CD8-positive, alpha-beta memory T cell (primary cell): Measurements from ENCODE around the gene GNAZ. TPM values are rescaled to one million over a fixed set of nuclear protein-coding genes. Genes with fewer than 3 reads are reported as not detected.

Source experiments
- CTCF ChIA-PET: fragments of 350-600 bp; sonication (Branson Sonifier 250); formaldehyde crosslinking; loops from one replicate; lab custom pipeline; 2021; ENCODE audit warnings: antibody characterized with exemption; lab: Charles Lee
- POLR2A ChIA-PET: fragments of 350-600 bp; sonication (Branson Sonifier 250); formaldehyde crosslinking; loops from one replicate; lab custom pipeline; 2021; ENCODE audit warnings: antibody characterized with exemption; lab: Charles Lee
- DNase-seq, 5 donors: peaks; one replicate each; pipeline versions ENCODE4 v3.0.0 to v3.0.0-alpha.2; 2020 to 2022; ENCODE audit warnings: mixed read lengths in 1 of 5
- H3K27ac ChIP-seq: one replicate; pipeline ENCODE4 v1.7.0; 2013; ENCODE audit warnings: low read depth, mild to moderate bottlenecking, low read length, moderate library complexity
- H3K27me3 ChIP-seq: 2 replicates; pipeline ENCODE4 v1.7.0; 2013; ENCODE audit warnings: low read length, mild to moderate bottlenecking; ENCODE audit not compliant: insufficient read depth, poor library complexity, severe bottlenecking
- H3K36me3 ChIP-seq: 2 replicates; pipeline ENCODE4 v1.7.0; 2013; ENCODE audit warnings: mild to moderate bottlenecking, low read length, moderate library complexity; ENCODE audit not compliant: insufficient read depth
- H3K4me1 ChIP-seq: 2 replicates; pipeline ENCODE4 v1.7.0; 2013; ENCODE audit warnings: mild to moderate bottlenecking, low read length, moderate library complexity; ENCODE audit not compliant: insufficient read depth
- H3K4me3 ChIP-seq: 2 replicates; pipeline ENCODE4 v1.7.0; 2013; ENCODE audit warnings: mild to moderate bottlenecking, low read length
- H3K9me3 ChIP-seq: 2 replicates; pipeline ENCODE4 v1.7.0; 2013; ENCODE audit warnings: mild to moderate bottlenecking, low read length
- H3K27ac Mint-ChIP-seq, 8 donors: one replicate each; pipeline ENCODE4 v1.8.0; 2020 to 2021; ENCODE audit warnings: mixed read lengths in 8 of 8, mild to moderate bottlenecking in 6 of 8, inconsistent platforms in 3 of 8, moderate library complexity in 3 of 8
- H3K27me3 Mint-ChIP-seq, 2 donors: one replicate each; pipeline ENCODE4 v1.8.0; 2020 to 2021; ENCODE audit warnings: mixed read lengths in 2 of 2, mild to moderate bottlenecking in 1 of 2, moderate library complexity in 1 of 2
- H3K36me3 Mint-ChIP-seq, 3 donors: one replicate each; pipeline ENCODE4 v1.8.0; 2020 to 2021; ENCODE audit warnings: mixed read lengths in 3 of 3, inconsistent platforms in 1 of 3, mild to moderate bottlenecking in 1 of 3
- H3K4me1 Mint-ChIP-seq, 3 donors: one replicate each; pipeline ENCODE4 v1.8.0; 2020 to 2021; ENCODE audit warnings: mixed read lengths in 3 of 3, inconsistent platforms in 1 of 3, mild to moderate bottlenecking in 1 of 3
- H3K4me3 Mint-ChIP-seq, 7 donors: one replicate each; pipeline ENCODE4 v1.8.0; 2020 to 2021; ENCODE audit warnings: mixed read lengths in 7 of 7, mild to moderate bottlenecking in 6 of 7, moderate library complexity in 4 of 7, inconsistent platforms in 2 of 7
- H3K9me3 Mint-ChIP-seq, 5 donors: one replicate each; pipeline ENCODE4 v1.8.0; 2020 to 2022; ENCODE audit warnings: mixed read lengths in 5 of 5, mild to moderate bottlenecking in 3 of 5, moderate library complexity in 2 of 5, inconsistent platforms in 1 of 5
- polyA plus RNA-seq: library from polyadenylated mRNA; unstranded; fragments of 300-500 nt; fragmentation: Illumina TruSeq; gene quantifications from one replicate; pipeline ENCODE4 v1.2.3, GENCODE V29; 2021
- total RNA-seq, 2 experiments: library from RNA; stranded (reverse); gene quantifications; one replicate each; pipeline ENCODE4 v1.2.3, GENCODE V29; 2021

GNAZ gene
- total and polyA plus RNA-seq, 3 experiments from 2014 or later, result 0.53 to 2.6 (median 2.0) TPM

DNA sequence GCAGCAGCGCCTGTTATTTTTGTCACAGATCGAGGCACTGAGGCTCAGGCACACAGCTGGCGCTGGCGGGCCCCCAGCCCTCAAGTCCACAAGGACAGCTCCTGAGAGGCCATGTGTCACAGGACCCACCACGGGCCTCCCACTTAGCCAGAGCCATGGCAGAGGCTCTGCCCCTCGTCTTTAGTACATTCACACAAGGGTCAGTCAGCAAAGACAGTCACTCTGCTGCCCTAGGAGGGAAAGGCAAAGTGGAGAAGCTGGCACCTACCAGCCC lies 29.1 kb downstream of the GNAZ start:
- H3K4me3 ChIP-seq, result no peak overlapping the region
- Mint-ChIP-seq H3K4me1 (no peaks in the 10 kb centered on the region), H3K27me3 (no peaks in the 10 kb centered on the region), H3K27ac (no peak overlapping the region), H3K4me3 (no peak overlapping the region), H3K36me3 (no peaks in the 10 kb centered on the region), H3K9me3 (no peaks in the 10 kb centered on the region)
- peaks cover 12% of the 10 kb centered on the region for H3K27me3 ChIP-seq
- ChIA-PET POLR2A (no interaction called here), CTCF (no interaction called here)
- no peak for DNase-seq
- no peak overlapping the region for H3K27ac ChIP-seq
- H3K9me3 ChIP-seq, result no peaks in the 10 kb centered on the region
- no peaks in the 10 kb centered on the region for H3K36me3 ChIP-seq
- no peaks in the 10 kb centered on the region for H3K4me1 ChIP-seq

- POLR2A ChIA-PET, result no interaction called here
- H3K4me3 ChIP-seq, result no peak overlapping the region
- H3K27ac ChIP-seq, result no peak overlapping the region
- Mint-ChIP-seq H3K27ac (no peak overlapping the region), H3K4me1 (no peaks in the 10 kb centered on the region), H3K9me3 (no peaks in the 10 kb centered on the region), H3K36me3 (no peaks in the 10 kb centered on the region), H3K27me3 (no peaks in the 10 kb centered on the region), H3K4me3 (no peak overlapping the region)
- H3K27me3 ChIP-seq, result peaks cover 12% of the 10 kb centered on the region
- DNase-seq, result no peak
- H3K4me1 ChIP-seq, result no peaks in the 10 kb centered on the region
- H3K9me3 ChIP-seq, result no peaks in the 10 kb centered on the region
- H3K36me3 ChIP-seq, result no peaks in the 10 kb centered on the region
- CTCF ChIA-PET, result no interaction called here
These were observed 29.9 kb downstream of the GNAZ start for GRCh38 chr22:23100124-23100801.

DNA sequence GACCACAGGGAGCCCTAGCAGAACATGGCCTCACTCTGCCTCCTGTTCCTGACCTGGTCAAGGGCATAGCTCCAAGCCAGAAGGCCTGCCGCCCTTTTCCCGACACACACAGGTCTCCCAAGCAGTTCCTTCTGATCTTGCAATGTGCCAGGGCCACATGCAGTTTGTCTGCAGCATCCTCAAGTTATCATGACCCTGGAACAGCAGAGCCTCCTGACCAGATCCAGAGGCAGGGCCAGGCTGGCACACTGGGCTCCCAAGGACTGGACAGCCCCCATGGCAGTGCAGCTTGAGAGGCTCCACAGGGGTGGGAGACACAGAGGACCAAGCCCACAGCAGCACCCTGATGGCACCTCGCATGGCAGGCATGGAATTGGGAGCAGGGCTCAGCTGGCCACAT lies 31.2 kb downstream of the GNAZ start:
- CTCF ChIA-PET, result no interaction called here
- H3K4me3 ChIP-seq, result no peak overlapping the region
- Mint-ChIP-seq H3K27ac (peak overlapping the region in 1 of 8 donors; percentile 29), H3K4me3 (no peak overlapping the region), H3K36me3 (no peaks in the 10 kb centered on the region), H3K27me3 (peaks cover 0 to 1% of the 10 kb centered on the region in 2 donors), H3K4me1 (no peaks in the 10 kb centered on the region), H3K9me3 (no peaks in the 10 kb centered on the region)
- no peaks in the 10 kb centered on the region for H3K4me1 ChIP-seq
- H3K9me3 ChIP-seq, result no peaks in the 10 kb centered on the region
- POLR2A ChIA-PET, result no interaction called here
- no peak for DNase-seq
- peaks cover 2% of the 10 kb centered on the region for H3K27me3 ChIP-seq
- no peak overlapping the region for H3K27ac ChIP-seq
- no peaks in the 10 kb centered on the region for H3K36me3 ChIP-seq

DNA sequence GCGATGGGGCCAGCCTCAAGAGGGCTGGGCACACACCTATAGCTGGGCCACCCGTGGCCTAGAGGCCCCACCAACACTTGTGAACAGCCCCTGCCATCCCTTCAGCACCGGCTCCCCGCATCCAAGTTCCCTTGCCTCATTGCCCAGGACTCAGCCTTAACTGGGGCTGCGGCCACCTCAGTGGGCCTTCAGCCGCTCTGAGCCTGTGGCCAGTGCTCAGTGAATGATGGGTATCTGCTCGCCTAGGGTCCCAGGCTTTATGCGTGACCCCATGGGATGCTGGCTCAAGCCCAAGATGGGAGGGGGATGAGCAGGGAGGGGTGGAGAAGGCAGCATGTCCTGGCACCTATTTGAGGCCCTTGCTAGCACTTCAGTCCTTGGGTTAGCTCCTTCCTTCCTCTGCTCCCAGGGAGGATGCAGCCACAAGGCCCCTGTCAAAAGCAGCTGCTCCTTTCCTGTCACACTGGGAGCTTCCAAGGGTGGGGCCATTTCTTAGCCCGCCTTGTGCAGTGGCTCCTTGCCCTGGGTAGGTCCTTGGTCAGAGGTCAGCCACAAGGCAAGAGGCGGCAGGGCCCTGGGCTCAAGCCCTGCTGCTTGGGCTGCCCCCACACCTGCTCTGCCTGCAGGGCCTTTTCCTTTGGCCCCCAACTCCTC lies 31.8 kb downstream of the GNAZ start:
- Histone ChIP-seq H3K36me3 (no peaks in the 10 kb centered on the region), H3K9me3 (no peaks in the 10 kb centered on the region), H3K4me1 (no peaks in the 10 kb centered on the region), H3K27ac (no peak overlapping the region), H3K4me3 (no peak overlapping the region), H3K27me3 (no peaks in the 10 kb centered on the region)
- H3K27me3 Mint-ChIP-seq, result peaks cover 0 to 1% of the 10 kb centered on the region in 2 donors
- DNase-seq, result no peak
- H3K9me3 Mint-ChIP-seq, result no peaks in the 10 kb centered on the region
- H3K36me3 Mint-ChIP-seq, result no peaks in the 10 kb centered on the region
- H3K4me1 Mint-ChIP-seq, result no peaks in the 10 kb centered on the region
- ChIA-PET POLR2A (no interaction called here), CTCF (no interaction called here)
- H3K4me3 Mint-ChIP-seq, result no peak overlapping the region
- H3K27ac Mint-ChIP-seq, result no peak overlapping the region

GRCh38 chr22:23102776-23103175 lies 32.5 kb downstream of the GNAZ start:
- Mint-ChIP-seq H3K27me3 (peaks cover 0 to 1% of the 10 kb centered on the region in 2 donors), H3K9me3 (no peaks in the 10 kb centered on the region)
- no peak overlapping the region for H3K27ac ChIP-seq

DNA sequence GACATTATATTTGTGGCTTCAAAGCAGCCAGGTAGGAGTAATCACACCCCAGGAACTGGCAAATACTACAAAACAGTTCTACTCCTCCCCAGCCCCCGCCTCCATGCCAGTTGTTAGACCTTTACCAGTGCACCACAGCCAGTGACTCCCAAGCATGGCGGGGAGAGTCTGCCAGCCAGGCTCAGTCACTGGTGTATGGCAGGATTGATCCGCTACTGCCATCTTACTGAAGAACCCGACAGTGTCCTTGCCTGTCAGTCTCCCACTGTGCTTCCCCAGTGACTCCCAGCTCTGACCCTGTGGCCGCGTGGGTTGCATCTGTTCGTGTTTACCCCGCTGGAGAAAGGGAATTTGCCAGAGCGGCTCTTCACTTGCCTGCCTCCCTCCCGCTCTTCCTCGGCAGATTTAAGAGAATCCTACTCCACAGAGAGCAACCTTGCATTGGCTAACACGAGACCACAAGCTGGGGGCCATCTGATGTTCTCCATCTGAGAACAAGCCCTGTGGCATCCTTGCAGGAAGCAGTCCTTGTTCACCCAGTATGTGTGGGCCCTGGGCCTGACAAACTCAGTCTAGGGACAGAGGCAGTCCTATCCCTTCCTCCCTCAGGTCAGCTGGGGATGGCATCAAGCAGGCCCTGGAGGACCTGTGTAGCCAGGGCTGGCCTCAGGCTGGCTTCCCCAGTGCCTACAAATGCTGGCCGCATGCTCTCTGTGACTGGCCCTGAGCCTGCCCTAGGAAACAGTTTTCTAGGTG lies 33.1 kb downstream of the GNAZ start:
- Histone ChIP-seq H3K4me3 (no peak overlapping the region), H3K4me1 (no peaks in the 10 kb centered on the region), H3K27me3 (no peaks in the 10 kb centered on the region), H3K36me3 (no peaks in the 10 kb centered on the region), H3K27ac (no peak overlapping the region), H3K9me3 (no peaks in the 10 kb centered on the region)
- POLR2A ChIA-PET, result no interaction called here
- Mint-ChIP-seq H3K9me3 (no peaks in the 10 kb centered on the region), H3K27ac (no peak overlapping the region), H3K4me1 (no peaks in the 10 kb centered on the region), H3K36me3 (no peaks in the 10 kb centered on the region), H3K27me3 (peaks cover 0 to 1% of the 10 kb centered on the region in 2 donors), H3K4me3 (no peak overlapping the region)
- CTCF ChIA-PET, result no interaction called here
- no peak for DNase-seq

More at GRCh38 chr22:23102776-23103175, 32.5 kb downstream of the GNAZ start:
- no peaks in the 10 kb centered on the region for H3K9me3 ChIP-seq
- H3K4me3 Mint-ChIP-seq, result no peak overlapping the region
- no peaks in the 10 kb centered on the region for H3K36me3 ChIP-seq
- no peaks in the 10 kb centered on the region for H3K36me3 Mint-ChIP-seq
- H3K27me3 ChIP-seq, result no peaks in the 10 kb centered on the region
- POLR2A ChIA-PET, result no interaction called here
- DNase-seq, result no peak
- CTCF ChIA-PET, result no interaction called here
- H3K27ac Mint-ChIP-seq, result no peak overlapping the region
- H3K4me1 Mint-ChIP-seq, result no peaks in the 10 kb centered on the region
- H3K4me1 ChIP-seq, result no peaks in the 10 kb centered on the region
- no peak overlapping the region for H3K4me3 ChIP-seq

DNA sequence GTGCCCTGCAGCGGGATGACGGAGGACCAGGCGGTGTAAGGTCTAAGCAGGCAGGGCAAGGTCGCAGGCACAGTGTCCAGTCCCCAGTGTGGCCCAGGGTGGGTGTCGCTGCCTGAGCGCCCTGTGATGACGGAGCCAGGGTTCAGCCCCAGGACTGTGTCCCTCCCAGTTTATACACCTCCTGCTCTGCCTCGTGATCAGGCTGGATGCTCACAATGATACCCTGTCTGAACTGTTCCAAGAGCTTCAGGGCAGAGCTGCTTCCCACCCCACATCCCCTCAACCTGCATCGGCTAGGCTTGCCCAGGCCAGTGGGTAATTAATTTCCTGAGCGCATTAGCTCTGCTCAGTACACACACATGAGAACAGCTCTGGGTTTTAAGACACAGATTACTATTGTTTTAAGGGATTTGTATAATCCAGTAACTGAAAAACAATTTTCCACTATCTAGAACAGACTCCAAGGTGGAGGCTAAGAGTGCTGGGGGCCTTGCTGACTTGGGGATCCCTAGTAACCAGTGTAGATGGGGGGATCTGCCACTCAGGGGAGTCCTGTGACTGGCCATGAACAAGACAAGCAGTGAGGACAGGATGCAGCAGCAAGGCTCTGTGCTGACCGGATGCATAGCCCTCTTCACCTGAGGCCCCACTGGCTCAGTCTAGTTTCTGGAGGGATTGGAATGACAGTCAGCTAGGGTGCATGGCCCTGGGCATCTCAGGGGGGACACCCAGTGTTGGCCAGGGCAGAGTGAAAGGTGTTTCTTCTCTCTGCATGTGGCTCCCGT lies 34.1 kb downstream of the GNAZ start:
- H3K36me3 ChIP-seq, result no peaks in the 10 kb centered on the region
- H3K4me1 ChIP-seq, result no peaks in the 10 kb centered on the region
- H3K9me3 Mint-ChIP-seq, result no peaks in the 10 kb centered on the region
- no peaks in the 10 kb centered on the region for H3K27me3 ChIP-seq
- H3K4me1 Mint-ChIP-seq, result no peaks in the 10 kb centered on the region
- no peak for DNase-seq
- H3K36me3 Mint-ChIP-seq, result no peaks in the 10 kb centered on the region
- H3K27ac Mint-ChIP-seq, result peak overlapping the region in 1 of 8 donors; percentile 94
- POLR2A ChIA-PET, result no interaction called here
- peaks cover 0 to 1% of the 10 kb centered on the region in 2 donors for H3K27me3 Mint-ChIP-seq
- CTCF ChIA-PET, result no interaction called here
- H3K9me3 ChIP-seq, result no peaks in the 10 kb centered on the region
- no peak overlapping the region for H3K27ac ChIP-seq
- H3K4me3 Mint-ChIP-seq, result no peak overlapping the region
- H3K4me3 ChIP-seq, result no peak overlapping the region

GRCh38 chr22:23105304-23105703 lies 35.0 kb downstream of the GNAZ start:
- Histone ChIP-seq H3K4me3 (no peak overlapping the region), H3K36me3 (no peaks in the 10 kb centered on the region), H3K4me1 (no peaks in the 10 kb centered on the region), H3K9me3 (no peaks in the 10 kb centered on the region), H3K27me3 (no peaks in the 10 kb centered on the region), H3K27ac (no peak overlapping the region)
- no peaks in the 10 kb centered on the region for H3K9me3 Mint-ChIP-seq
- no peaks in the 10 kb centered on the region for H3K4me1 Mint-ChIP-seq
- POLR2A ChIA-PET, result no interaction called here
- no peak for DNase-seq
- H3K4me3 Mint-ChIP-seq, result no peak overlapping the region
- CTCF ChIA-PET, result interaction anchor here (1.1 kb wide), 1 partner anchor 14 kb away, joined by 3 read pairs; no protein-coding TSS in a partner anchor
- no peaks in the 10 kb centered on the region for H3K36me3 Mint-ChIP-seq
- peak overlapping the region in 2 of 8 donors; percentile 21 to 33 for H3K27ac Mint-ChIP-seq
- H3K27me3 Mint-ChIP-seq, result peaks cover 0 to 1% of the 10 kb centered on the region in 2 donors
